ENCODE results near the gene KIF5B. TPM values are rescaled to one million over a fixed set of nuclear protein-coding genes. Genes with fewer than 3 reads are reported as not detected.
A peak's percentile ranks its signal among the peaks of the same experiment; 100 is the strongest.

KIF5B gene
- total and polyA plus RNA-seq, 2 experiments from 2014 or later, result 63.5 to 81.8 TPM

DNA sequence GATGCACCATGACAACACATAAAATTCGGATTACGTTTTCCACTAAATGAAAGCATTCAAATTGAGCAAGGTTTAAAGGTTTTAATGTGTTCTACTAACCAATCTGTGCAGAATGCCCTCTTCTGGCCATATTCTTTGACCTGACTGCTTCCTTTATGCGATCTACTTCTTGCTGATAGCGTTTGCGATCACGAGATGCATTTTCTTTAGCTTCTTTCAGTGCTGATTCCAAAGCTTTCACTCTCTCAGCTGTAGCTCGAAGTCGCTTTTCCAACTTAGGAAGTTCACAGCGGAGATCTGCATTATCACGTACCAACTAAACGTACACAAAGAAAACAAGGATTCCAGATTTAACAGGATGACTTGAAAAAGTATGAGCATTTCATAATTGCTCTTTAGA is 39.2 kb downstream of the KIF5B start:
- Histone ChIP-seq H3F3A (replicated peaks; ENCODE audit: low read depth) (no peaks in the 10 kb centered on the region; the same call in 1 of the 2 replicates), H4K20me1 (replicated peaks; ENCODE audit: insufficient read depth) (0 out of 2 replicates have a peak, but pooled peaks cover 4% of the 10 kb centered on the region), H3K27ac (ENCODE audit: low read depth) (no peak overlapping the region), H3K4me1 (ENCODE audit: insufficient read depth) (no peaks in the 10 kb centered on the region), H3K27me3 (ENCODE audit: insufficient read depth) (no peaks in the 10 kb centered on the region), H3K79me2 (replicated peaks; ENCODE audit: insufficient read depth) (peaks cover 9% of the 10 kb centered on the region), H3K4me3 (no peak overlapping the region), H2AFZ (no peak overlapping the region), H3K4me2 (no peak overlapping the region), H3K9me2 (ENCODE audit: insufficient read depth) (no peaks in the 10 kb centered on the region), H3K36me3 (ENCODE audit: insufficient read depth) (peaks cover 88% of the 10 kb centered on the region)
- no peaks in the 10 kb centered on the region for H3K4me1 Mint-ChIP-seq
- H3K9me3 Mint-ChIP-seq, result no peaks in the 10 kb centered on the region
- TF ChIP-seq CTCF (conservative IDR thresholded peaks at IDR 0.05; ENCODE audit: low read depth in 2 of 2) (0 out of 4 replicates have a peak, but pooled peaks of 1 of the 2 experiments have one; percentile 2), NANOG (IDR thresholded peaks at IDR 0.05; ENCODE audit: borderline replicate concordance) (no peak)
- H3K36me3 Mint-ChIP-seq (ENCODE audit: low read depth), result peaks cover 92% of the 10 kb centered on the region
- peaks cover 6% of the 10 kb centered on the region for H3K27me3 Mint-ChIP-seq (ENCODE audit: insufficient read depth, low read depth, poor library complexity)
- no peak overlapping the region for H3K4me3 Mint-ChIP-seq
- no peak for ATAC-seq
- H3K27ac Mint-ChIP-seq, result no peak overlapping the region
- no peak for DNase-seq (ENCODE audit: low spot score)

DNA sequence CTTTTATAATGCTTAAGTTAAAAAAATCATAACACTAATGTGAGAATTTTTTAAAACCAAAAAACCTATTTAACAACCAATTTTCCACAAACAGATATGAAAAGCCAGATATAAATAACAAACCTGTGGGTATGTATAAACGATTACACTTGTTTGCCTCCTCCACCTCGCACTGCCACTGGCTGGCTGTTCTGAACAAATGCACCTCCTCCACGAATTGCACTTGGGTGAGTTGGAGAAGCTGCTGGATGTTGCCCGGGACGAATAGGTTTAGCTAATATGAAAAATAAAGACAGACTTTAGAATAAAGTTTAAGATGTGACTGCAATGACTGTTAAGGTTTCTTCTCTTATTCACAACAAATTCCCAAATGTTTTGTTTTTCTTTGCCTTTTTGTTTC is 40.8 kb downstream of the KIF5B start:
- H3K9me2 ChIP-seq (ENCODE audit: insufficient read depth), result no peaks in the 10 kb centered on the region
- H4K20me1 ChIP-seq (replicated peaks; ENCODE audit: insufficient read depth), result 0 out of 2 replicates have a peak, but pooled peaks cover 4% of the 10 kb centered on the region
- H3K27ac ChIP-seq (ENCODE audit: low read depth), result no peak overlapping the region
- peaks cover 93% of the 10 kb centered on the region for H3K36me3 Mint-ChIP-seq (ENCODE audit: low read depth)
- H3K9me3 Mint-ChIP-seq, result no peaks in the 10 kb centered on the region
- no peaks in the 10 kb centered on the region for H3K4me1 Mint-ChIP-seq
- no peaks in the 10 kb centered on the region for H3K4me1 ChIP-seq (ENCODE audit: insufficient read depth)
- no peak overlapping the region for H3K4me2 ChIP-seq
- no peak overlapping the region for H3K27ac Mint-ChIP-seq
- no peak overlapping the region for H3K4me3 ChIP-seq
- ATAC-seq (no peak), DNase-seq (ENCODE audit: low spot score) (no peak)
- peaks cover 9% of the 10 kb centered on the region for H3K79me2 ChIP-seq (replicated peaks; ENCODE audit: insufficient read depth)
- no peak overlapping the region for H3K4me3 Mint-ChIP-seq
- TF ChIP-seq POLR2AphosphoS5 (IDR thresholded peaks at IDR 0.05; ENCODE audit: low read depth) (no peak), STAT1 (IDR thresholded peaks at IDR 0.05; ENCODE audit: unreplicated experiment) (no peak), CREB1 (CRISPR knock-in tag; IDR thresholded peaks at IDR 0.05; ENCODE audit: low read depth) (no peak), NANOG (IDR thresholded peaks at IDR 0.05; ENCODE audit: borderline replicate concordance) (no peak), CTCF (conservative IDR thresholded peaks at IDR 0.05; ENCODE audit: low read depth in 2 of 2) (no peak), EZH2phosphoT487 (IDR thresholded peaks at IDR 0.05; ENCODE audit: unreplicated experiment) (no peak)
- TF ChIP-seq, protein P1, sequence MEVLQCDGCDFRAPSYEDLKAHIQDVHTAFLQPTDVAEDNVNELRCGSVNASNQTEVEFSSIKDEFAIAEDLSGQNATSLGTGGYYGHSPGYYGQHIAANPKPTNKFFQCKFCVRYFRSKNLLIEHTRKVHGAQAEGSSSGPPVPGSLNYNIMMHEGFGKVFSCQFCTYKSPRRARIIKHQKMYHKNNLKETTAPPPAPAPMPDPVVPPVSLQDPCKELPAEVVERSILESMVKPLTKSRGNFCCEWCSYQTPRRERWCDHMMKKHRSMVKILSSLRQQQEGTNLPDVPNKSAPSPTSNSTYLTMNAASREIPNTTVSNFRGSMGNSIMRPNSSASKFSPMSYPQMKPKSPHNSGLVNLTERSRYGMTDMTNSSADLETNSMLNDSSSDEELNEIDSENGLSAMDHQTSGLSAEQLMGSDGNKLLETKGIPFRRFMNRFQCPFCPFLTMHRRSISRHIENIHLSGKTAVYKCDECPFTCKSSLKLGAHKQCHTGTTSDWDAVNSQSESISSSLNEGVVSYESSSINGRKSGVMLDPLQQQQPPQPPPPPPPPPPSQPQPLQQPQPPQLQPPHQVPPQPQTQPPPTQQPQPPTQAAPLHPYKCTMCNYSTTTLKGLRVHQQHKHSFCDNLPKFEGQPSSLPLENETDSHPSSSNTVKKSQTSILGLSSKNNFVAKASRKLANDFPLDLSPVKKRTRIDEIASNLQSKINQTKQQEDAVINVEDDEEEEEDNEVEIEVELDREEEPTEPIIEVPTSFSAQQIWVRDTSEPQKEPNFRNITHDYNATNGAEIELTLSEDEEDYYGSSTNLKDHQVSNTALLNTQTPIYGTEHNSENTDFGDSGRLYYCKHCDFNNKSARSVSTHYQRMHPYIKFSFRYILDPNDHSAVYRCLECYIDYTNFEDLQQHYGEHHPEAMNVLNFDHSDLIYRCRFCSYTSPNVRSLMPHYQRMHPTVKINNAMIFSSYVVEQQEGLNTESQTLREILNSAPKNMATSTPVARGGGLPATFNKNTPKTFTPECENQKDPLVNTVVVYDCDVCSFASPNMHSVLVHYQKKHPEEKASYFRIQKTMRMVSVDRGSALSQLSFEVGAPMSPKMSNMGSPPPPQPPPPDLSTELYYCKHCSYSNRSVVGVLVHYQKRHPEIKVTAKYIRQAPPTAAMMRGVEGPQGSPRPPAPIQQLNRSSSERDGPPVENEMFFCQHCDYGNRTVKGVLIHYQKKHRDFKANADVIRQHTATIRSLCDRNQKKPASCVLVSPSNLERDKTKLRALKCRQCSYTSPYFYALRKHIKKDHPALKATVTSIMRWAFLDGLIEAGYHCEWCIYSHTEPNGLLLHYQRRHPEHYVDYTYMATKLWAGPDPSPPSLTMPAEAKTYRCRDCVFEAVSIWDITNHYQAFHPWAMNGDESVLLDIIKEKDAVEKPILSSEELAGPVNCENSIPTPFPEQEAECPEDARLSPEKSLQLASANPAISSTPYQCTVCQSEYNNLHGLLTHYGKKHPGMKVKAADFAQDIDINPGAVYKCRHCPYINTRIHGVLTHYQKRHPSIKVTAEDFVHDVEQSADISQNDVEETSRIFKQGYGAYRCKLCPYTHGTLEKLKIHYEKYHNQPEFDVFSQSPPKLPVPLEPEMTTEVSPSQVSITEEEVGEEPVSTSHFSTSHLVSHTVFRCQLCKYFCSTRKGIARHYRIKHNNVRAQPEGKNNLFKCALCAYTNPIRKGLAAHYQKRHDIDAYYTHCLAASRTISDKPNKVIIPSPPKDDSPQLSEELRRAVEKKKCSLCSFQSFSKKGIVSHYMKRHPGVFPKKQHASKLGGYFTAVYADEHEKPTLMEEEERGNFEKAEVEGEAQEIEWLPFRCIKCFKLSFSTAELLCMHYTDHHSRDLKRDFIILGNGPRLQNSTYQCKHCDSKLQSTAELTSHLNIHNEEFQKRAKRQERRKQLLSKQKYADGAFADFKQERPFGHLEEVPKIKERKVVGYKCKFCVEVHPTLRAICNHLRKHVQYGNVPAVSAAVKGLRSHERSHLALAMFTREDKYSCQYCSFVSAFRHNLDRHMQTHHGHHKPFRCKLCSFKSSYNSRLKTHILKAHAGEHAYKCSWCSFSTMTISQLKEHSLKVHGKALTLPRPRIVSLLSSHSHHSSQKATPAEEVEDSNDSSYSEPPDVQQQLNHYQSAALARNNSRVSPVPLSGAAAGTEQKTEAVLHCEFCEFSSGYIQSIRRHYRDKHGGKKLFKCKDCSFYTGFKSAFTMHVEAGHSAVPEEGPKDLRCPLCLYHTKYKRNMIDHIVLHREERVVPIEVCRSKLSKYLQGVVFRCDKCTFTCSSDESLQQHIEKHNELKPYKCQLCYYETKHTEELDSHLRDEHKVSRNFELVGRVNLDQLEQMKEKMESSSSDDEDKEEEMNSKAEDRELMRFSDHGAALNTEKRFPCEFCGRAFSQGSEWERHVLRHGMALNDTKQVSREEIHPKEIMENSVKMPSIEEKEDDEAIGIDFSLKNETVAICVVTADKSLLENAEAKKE (CRISPR knock-in tag; IDR thresholded peaks at IDR 0.05), result no peak
- peaks cover 72% of the 10 kb centered on the region for H3K36me3 ChIP-seq (ENCODE audit: insufficient read depth)
- H2AFZ ChIP-seq, result no peak overlapping the region
- H3F3A ChIP-seq (replicated peaks; ENCODE audit: low read depth), result no peaks in the 10 kb centered on the region; the same call in 1 of the 2 replicates
- peaks cover 2% of the 10 kb centered on the region for H3K27me3 Mint-ChIP-seq (ENCODE audit: insufficient read depth, low read depth, poor library complexity)
- H3K27me3 ChIP-seq (ENCODE audit: insufficient read depth), result no peaks in the 10 kb centered on the region

Measured in GM23338 (cell line).